Measurements from ENCODE around the gene PI3. TPM values are rescaled to one million over a fixed set of nuclear protein-coding genes. Genes with fewer than 3 reads are reported as not detected.

The PI3 gene
- total RNA-seq, 1 donor from 2014 or later: not detected

GRCh38 chr20:45193331-45193730 is 18.6 kb downstream of the PI3 start:
- H3K27me3 Mint-ChIP-seq (ENCODE audit: unreplicated experiment): no peaks in the 10 kb centered on the region
- no peaks in the 10 kb centered on the region for H3K4me1 Mint-ChIP-seq (ENCODE audit: unreplicated experiment)
- H3K9me3 Mint-ChIP-seq (ENCODE audit: unreplicated experiment): no peaks in the 10 kb centered on the region
- no peak for TF ChIP-seq CTCF (IDR thresholded peaks at IDR 0.05; ENCODE audit: unreplicated experiment)
- no peak for DNase-seq (ENCODE audit: low spot score)
- no peaks in the 10 kb centered on the region for H3K36me3 Mint-ChIP-seq (ENCODE audit: low read depth, unreplicated experiment)
- no peak overlapping the region for H3K27ac Mint-ChIP-seq (ENCODE audit: unreplicated experiment)
- H3K4me3 Mint-ChIP-seq (ENCODE audit: unreplicated experiment): no peak overlapping the region

GRCh38 chr20:45206725-45207124 is 32.0 kb downstream of the PI3 start, which contains the start of gene SEMG1:
SEMG1 (plus strand) TSS chr20:45207033; CDS start chr20:45207054, 21 bp downstream.
- Mint-ChIP-seq H3K27me3 (ENCODE audit: unreplicated experiment) (peaks cover 2% of the 10 kb centered on the region), H3K9me3 (ENCODE audit: unreplicated experiment) (no peaks in the 10 kb centered on the region), H3K27ac (ENCODE audit: unreplicated experiment) (no peak within 1 kb of the TSS)

DNA sequence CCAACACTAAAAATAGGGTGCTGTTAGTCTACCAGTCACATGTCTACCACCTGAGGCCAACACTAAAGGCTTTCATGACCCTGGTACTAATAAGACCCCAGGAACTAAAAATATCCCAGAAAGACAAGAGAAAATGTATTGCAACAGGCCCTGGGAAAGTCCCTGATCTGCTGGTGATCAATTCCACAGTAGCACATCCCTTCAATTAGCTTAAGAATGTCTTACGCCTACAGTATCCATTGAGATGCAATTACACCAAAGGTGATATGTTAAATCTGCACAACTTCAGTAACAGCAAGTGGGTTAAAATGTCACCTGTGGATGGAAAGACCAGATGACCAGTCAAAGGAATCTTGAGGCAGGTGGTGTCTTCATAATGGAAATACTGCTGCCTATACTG is 35.2 kb downstream of the PI3 start:
- Mint-ChIP-seq H3K9me3 (ENCODE audit: unreplicated experiment) (no peaks in the 10 kb centered on the region), H3K27ac (ENCODE audit: unreplicated experiment) (no peak overlapping the region), H3K4me3 (ENCODE audit: unreplicated experiment) (no peak overlapping the region), H3K4me1 (ENCODE audit: unreplicated experiment) (peaks cover 3% of the 10 kb centered on the region), H3K36me3 (ENCODE audit: low read depth, unreplicated experiment) (no peaks in the 10 kb centered on the region), H3K27me3 (ENCODE audit: unreplicated experiment) (peaks cover 4% of the 10 kb centered on the region)
- no peak for TF ChIP-seq CTCF (IDR thresholded peaks at IDR 0.05; ENCODE audit: unreplicated experiment)
- no peak for DNase-seq (ENCODE audit: low spot score)

More at GRCh38 chr20:45206725-45207124, 32.0 kb downstream of the PI3 start, which contains the start of gene SEMG1:
- TF ChIP-seq CTCF (IDR thresholded peaks at IDR 0.05; ENCODE audit: unreplicated experiment): no peak
- H3K4me3 Mint-ChIP-seq (ENCODE audit: unreplicated experiment): no peak within 1 kb of the TSS
- DNase-seq (ENCODE audit: low spot score): no peak
- peaks cover 3% of the 10 kb centered on the region for H3K4me1 Mint-ChIP-seq (ENCODE audit: unreplicated experiment)
- no peaks in the 10 kb centered on the region for H3K36me3 Mint-ChIP-seq (ENCODE audit: low read depth, unreplicated experiment)

DNA sequence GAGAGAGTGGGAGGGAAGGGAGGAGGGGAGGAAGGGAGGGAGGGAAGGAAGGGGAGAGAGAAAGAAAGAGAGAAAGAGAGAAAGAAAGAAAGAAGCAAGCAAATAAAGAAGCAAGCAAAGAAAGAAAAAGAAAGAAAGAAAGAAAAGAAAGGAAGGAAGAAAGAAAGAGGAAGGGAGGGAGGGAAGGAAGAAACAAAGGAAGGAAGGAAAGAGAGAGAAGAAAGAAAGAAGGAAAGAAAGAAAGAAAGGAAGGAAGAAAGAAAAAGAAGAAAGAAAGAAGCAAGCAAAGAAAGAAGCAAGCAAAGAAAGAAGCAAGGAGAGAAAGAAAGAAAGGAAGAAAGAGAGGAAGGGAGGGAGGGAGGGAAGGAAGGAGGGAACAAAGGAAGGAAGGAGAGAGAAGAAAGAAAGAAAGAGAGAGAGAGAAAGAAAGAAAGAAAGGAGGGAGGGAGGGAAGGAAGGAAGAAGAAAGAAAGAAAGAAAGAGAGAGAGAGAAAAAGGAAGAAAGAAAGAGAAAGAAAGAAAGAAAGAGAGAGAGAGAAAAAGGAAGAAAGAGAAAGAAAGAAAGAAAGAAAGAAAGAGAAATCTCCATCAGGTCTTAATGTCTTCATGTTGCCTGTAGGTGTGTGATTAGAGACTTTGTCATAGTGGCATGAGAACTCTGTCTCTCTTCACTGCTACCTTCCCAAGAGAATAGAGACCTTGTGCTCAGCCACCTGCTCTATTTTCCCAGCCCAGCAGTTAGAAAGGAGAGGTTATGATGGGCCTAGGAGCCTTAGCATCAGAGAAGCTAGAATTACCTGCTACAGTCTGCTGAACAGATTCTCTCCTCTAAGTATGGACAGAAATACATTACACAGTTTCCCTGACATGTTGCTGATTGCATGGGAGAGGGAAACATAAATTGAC is 37.1 kb downstream of the PI3 start:
- Mint-ChIP-seq H3K4me3 (ENCODE audit: unreplicated experiment) (no peak overlapping the region), H3K4me1 (ENCODE audit: unreplicated experiment) (peaks cover under 1% of the 10 kb centered on the region), H3K36me3 (ENCODE audit: low read depth, unreplicated experiment) (no peaks in the 10 kb centered on the region), H3K9me3 (ENCODE audit: unreplicated experiment) (no peaks in the 10 kb centered on the region), H3K27me3 (ENCODE audit: unreplicated experiment) (peaks cover 4% of the 10 kb centered on the region), H3K27ac (ENCODE audit: unreplicated experiment) (no peak overlapping the region)
- TF ChIP-seq CTCF (IDR thresholded peaks at IDR 0.05; ENCODE audit: unreplicated experiment): no peak
- DNase-seq (ENCODE audit: low spot score): no peak

GRCh38 chr20:45212836-45213235 is 38.1 kb downstream of the PI3 start:
- H3K27me3 Mint-ChIP-seq (ENCODE audit: unreplicated experiment): peaks cover 4% of the 10 kb centered on the region
- TF ChIP-seq CTCF (IDR thresholded peaks at IDR 0.05; ENCODE audit: unreplicated experiment): no peak
- H3K36me3 Mint-ChIP-seq (ENCODE audit: low read depth, unreplicated experiment): no peaks in the 10 kb centered on the region
- no peaks in the 10 kb centered on the region for H3K4me1 Mint-ChIP-seq (ENCODE audit: unreplicated experiment)
- H3K4me3 Mint-ChIP-seq (ENCODE audit: unreplicated experiment): no peak overlapping the region
- no peaks in the 10 kb centered on the region for H3K9me3 Mint-ChIP-seq (ENCODE audit: unreplicated experiment)
- DNase-seq (ENCODE audit: low spot score): no peak
- H3K27ac Mint-ChIP-seq (ENCODE audit: unreplicated experiment): no peak overlapping the region
